WERI-Rb-1 (cell line): ENCODE results near the gene CASP12.

Source experiments
- DNase-seq: peaks from one replicate; pipeline ENCODE4 v3.0.0-alpha.2; 2020
- H3K27ac ChIP-seq: fragments of 250-450 bp; sonication (Bioruptor Pico); 2 replicates; pipeline ENCODE4 v1.5.1; 2020; ENCODE audit warnings: mild to moderate bottlenecking, moderate library complexity
- H3K27me3 ChIP-seq: fragments of 250-450 bp; sonication (Bioruptor Pico); 2 replicates; pipeline ENCODE4 v1.5.1; 2021; ENCODE audit warnings: mild to moderate bottlenecking, low read depth, moderate library complexity; ENCODE audit not compliant: insufficient read depth, severe bottlenecking
- H3K36me3 ChIP-seq: fragments of 250-450 bp; sonication (Bioruptor Pico); 2 replicates; pipeline ENCODE4 v1.5.1; 2020; ENCODE audit warnings: mild to moderate bottlenecking, moderate library complexity
- H3K4me3 ChIP-seq: 2 replicates; pipeline ENCODE4 v1.5.1; 2011; ENCODE audit warnings: low read depth, mild to moderate bottlenecking, control low read depth, low read length
- H3K9me3 ChIP-seq: fragments of 250-450 bp; sonication (Bioruptor Pico); 2 replicates; pipeline ENCODE4 v1.5.1; 2021; ENCODE audit warnings: mild to moderate bottlenecking, moderate library complexity; ENCODE audit not compliant: severe bottlenecking
- TF ChIP-seq, protein P1 (sequence below): IDR thresholded peaks from 2 replicates; pipeline ENCODE4 v1.5.1; 2011; ENCODE audit warnings: low read depth, mild to moderate bottlenecking, control low read depth, inconsistent platforms, low read length

Gene CASP12

DNA sequence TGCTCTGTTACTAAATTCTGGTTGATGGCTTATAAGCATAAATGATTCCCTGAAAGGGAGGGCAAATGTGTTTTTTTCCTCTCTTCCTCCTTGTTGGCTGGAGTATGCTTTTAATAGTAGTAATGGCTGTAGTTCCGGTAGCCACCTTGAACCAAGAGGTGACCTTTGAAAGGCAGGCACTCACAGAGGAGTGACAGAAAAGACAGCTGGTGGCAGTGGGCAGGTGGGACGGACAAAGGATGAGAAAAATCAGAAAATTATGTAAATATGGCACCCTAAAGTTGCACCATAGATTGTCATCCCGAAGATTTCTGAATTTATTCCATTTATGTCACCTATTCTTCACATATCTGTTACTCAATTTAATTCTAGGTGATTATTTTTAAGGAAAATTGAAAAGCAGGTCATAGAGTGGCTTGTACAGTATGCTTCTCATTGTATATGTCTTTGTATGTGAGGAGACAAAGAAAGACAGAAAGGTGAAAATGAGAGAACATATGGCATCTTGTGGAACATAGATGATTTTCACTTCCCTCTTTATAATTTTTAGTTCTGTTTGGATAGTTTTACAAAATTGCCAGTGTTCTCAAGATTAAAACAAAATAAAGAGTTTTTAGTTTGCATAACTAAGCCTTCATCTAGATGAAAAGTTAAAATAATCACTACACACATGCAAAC, 17.0 kb downstream of the CASP12 start:
- Histone ChIP-seq H3K27me3 (no peaks in the 10 kb centered on the region), H3K4me3 (no peak overlapping the region), H3K9me3 (no peaks in the 10 kb centered on the region), H3K27ac (no peak overlapping the region), H3K36me3 (no peaks in the 10 kb centered on the region)
- DNase-seq = no peak
- TF ChIP-seq, protein P1, sequence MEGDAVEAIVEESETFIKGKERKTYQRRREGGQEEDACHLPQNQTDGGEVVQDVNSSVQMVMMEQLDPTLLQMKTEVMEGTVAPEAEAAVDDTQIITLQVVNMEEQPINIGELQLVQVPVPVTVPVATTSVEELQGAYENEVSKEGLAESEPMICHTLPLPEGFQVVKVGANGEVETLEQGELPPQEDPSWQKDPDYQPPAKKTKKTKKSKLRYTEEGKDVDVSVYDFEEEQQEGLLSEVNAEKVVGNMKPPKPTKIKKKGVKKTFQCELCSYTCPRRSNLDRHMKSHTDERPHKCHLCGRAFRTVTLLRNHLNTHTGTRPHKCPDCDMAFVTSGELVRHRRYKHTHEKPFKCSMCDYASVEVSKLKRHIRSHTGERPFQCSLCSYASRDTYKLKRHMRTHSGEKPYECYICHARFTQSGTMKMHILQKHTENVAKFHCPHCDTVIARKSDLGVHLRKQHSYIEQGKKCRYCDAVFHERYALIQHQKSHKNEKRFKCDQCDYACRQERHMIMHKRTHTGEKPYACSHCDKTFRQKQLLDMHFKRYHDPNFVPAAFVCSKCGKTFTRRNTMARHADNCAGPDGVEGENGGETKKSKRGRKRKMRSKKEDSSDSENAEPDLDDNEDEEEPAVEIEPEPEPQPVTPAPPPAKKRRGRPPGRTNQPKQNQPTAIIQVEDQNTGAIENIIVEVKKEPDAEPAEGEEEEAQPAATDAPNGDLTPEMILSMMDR = no peak

DNA sequence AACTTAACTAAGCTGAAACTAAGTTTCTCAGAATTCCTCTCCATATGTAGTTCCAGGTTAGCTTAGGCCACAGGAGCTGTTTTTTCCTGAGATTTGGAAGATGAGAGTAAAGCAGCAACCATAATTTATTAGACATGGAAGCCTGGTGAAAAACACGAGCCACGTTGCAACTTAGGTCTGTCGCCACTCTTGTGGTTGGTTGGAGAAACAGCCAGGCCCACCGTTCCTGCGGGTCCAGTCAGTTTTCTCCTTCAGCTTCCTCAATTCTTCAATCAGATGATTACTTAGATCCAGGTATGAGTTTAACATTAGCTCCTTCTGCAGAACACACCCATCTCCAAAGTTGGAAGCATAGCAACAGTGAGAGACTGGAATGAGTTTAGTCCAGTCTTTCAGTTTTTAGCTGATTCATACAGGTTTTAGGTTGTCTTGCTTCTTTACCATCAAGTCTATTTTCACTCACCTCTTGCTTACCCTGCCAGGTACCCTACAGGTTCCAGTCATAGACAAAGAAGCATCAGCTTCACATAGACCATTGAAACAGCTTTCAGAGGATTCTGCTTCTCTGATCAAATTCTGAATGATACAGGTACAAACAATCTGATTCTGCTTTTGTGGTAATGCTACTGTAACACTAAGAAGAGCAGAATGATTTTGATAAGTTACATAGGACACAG, 18.6 kb downstream of the CASP12 start:
- no peak overlapping the region for H3K27ac ChIP-seq
- H3K9me3 ChIP-seq = no peaks in the 10 kb centered on the region
- no peaks in the 10 kb centered on the region for H3K27me3 ChIP-seq
- DNase-seq = no peak
- TF ChIP-seq, protein P1 = 0 out of 2 replicates have a peak, but pooled peaks have one; percentile 7
- H3K36me3 ChIP-seq = no peaks in the 10 kb centered on the region
- no peak overlapping the region for H3K4me3 ChIP-seq

DNA sequence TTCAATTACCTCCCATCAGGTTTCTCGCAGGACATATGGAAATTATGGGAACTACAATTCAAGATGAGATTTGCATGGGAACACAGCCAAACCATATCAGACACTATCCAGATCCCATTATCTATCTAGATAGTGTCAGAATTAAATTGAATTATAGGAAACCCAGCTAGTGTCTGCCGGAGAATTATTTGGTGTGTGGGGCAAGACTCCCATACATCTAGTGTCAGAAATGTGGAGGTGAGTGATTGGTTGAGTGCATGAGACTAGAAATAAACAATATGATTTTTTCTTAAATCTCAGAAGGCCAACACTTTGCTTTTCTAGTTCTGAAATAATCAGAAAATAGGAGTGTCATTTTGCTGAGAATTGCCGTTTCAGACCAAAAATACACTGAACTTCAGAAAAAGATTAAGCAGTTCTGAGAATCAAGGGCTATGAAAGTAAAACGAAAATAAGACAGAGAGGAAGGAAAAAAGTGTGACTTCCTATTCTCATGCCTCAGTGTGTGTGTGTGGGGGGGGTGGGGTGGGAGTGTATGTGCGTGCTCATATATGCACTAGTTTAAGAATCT, 21.3 kb downstream of the CASP12 start:
- TF ChIP-seq, protein P1 = no peak
- Histone ChIP-seq H3K9me3 (no peaks in the 10 kb centered on the region), H3K27ac (no peak overlapping the region), H3K4me3 (no peak overlapping the region), H3K36me3 (no peaks in the 10 kb centered on the region), H3K27me3 (no peaks in the 10 kb centered on the region)
- no peak for DNase-seq

- DNase-seq = no peak
- Histone ChIP-seq H3K4me3 (no peak overlapping the region), H3K27me3 (no peaks in the 10 kb centered on the region), H3K27ac (no peak overlapping the region), H3K9me3 (no peaks in the 10 kb centered on the region), H3K36me3 (no peaks in the 10 kb centered on the region)
- TF ChIP-seq, protein P1 = no peak
Measured at GRCh38 chr11:104876324-104876723, 21.9 kb downstream of the CASP12 start.

DNA sequence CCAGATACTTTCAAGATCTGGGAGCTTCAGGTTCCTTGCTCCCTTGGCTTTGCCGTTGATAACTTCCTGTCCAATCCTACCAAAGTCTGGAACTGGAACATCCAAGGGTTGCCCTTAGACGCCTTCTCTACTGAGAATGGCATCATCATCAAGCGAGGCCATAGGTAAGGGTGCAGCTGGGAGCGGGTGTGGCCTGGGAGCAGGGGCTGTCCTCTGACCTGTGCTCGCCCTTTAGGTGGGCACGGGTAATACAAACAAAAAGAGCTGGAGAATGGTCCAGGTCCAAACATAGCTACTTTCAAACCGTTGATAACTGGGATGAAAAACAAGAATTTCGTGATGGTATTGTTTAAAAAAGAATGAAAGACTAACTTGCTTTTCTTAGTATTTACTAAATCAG, 25.0 kb downstream of the CASP12 start:
- DNase-seq = peak; percentile 13
- TF ChIP-seq, protein P1 = no peak
- Histone ChIP-seq H3K9me3 (no peaks in the 10 kb centered on the region), H3K4me3 (no peak overlapping the region), H3K27ac (no peak overlapping the region), H3K27me3 (no peaks in the 10 kb centered on the region), H3K36me3 (no peaks in the 10 kb centered on the region)
